Kidney epithelial cell (primary cell): ENCODE results near the gene EPAS1. TPM values are rescaled to one million over a fixed set of nuclear protein-coding genes. Genes with fewer than 3 reads are reported as not detected.

Source experiments
- DNase-seq: peaks from one replicate; pipeline ENCODE4 v3.0.0-alpha.2; 2010; ENCODE audit warnings: low read depth
- H3K27me3 ChIP-seq: 2 replicates; pipeline ENCODE4 v1.6.0; 2011; ENCODE audit warnings: low read length; ENCODE audit not compliant: control insufficient read depth, insufficient read depth
- H3K36me3 ChIP-seq: 2 replicates; pipeline ENCODE4 v1.5.1; 2011; ENCODE audit warnings: low read length; ENCODE audit not compliant: control insufficient read depth, insufficient read depth
- H3K4me3 ChIP-seq: 2 replicates; pipeline ENCODE4 v1.5.1; 2011; ENCODE audit warnings: low read depth, mild to moderate bottlenecking, control low read depth, low read length
- CTCF ChIP-seq: IDR thresholded peaks from 2 replicates; pipeline ENCODE4 v1.5.1; 2011; ENCODE audit warnings: mild to moderate bottlenecking, moderate library complexity, low read length, control low read depth, inconsistent platforms; ENCODE audit not compliant: insufficient read depth, poor library complexity, severe bottlenecking
- total RNA-seq: library from RNA; depleted of rRNA; stranded (reverse); fragments of >200 nt; gene quantifications from 2 replicates; pipeline ENCODE4 v1.2.3, GENCODE V29; 2015

EPAS1 gene
- total RNA-seq, 1 donor from 2014 or later: 94.3 TPM

DNA sequence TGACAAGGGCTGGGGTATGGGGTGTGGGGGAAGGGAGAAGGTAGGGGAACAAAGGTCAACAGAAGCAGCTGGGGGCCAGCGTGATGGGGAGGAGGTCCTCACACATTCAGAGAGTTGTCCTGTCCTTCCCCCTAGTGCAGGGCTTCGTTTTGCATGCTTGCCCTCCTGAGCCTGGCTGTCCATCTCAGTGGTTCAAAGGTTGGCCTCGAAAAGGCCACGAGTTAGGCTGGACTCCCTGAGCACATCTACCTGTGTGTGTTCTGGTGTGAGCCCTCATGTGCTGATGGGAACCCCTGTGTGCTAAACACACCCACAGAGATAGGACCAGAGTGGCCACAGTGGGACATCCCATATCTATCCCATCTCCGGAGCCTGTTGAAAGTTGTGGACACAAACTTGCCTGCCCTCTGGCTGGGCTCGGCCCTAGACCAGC lies 51.9 kb downstream of the EPAS1 start:
- no peaks in the 10 kb centered on the region for H3K27me3 ChIP-seq
- TF ChIP-seq CTCF: no peak
- H3K4me3 ChIP-seq: no peak overlapping the region
- H3K36me3 ChIP-seq: no peaks in the 10 kb centered on the region
- DNase-seq: no peak

- Histone ChIP-seq H3K4me3 (no peak overlapping the region), H3K27me3 (no peaks in the 10 kb centered on the region), H3K36me3 (no peaks in the 10 kb centered on the region)
- TF ChIP-seq CTCF: no peak
- no peak for DNase-seq
Observed at GRCh38 chr2:46350029-46350689, 53.0 kb downstream of the EPAS1 start.

- TF ChIP-seq CTCF: no peak
- no peak for DNase-seq
- no peaks in the 10 kb centered on the region for H3K27me3 ChIP-seq
- no peaks in the 10 kb centered on the region for H3K36me3 ChIP-seq
- no peak overlapping the region for H3K4me3 ChIP-seq
Observed at GRCh38 chr2:46351098-46351749, 54.0 kb downstream of the EPAS1 start.

DNA sequence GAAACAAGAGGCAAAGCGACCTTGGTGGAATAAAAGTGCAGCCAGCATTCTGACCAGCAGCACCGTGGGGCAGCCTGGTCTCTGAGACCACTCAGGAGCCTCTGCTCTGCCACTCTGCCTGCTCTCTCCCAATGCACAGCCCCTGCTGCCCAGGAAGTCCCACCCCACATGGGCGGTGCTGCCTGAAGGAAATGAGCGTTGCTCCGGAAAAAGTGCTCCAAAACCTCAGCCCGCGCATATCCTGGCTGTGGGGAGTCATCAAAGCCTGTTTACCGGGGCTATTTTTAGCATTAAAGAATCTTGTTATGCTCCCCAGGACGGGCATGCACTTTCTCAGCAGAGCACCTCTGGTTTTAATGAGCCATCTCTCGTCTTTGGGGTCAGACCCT lies 54.5 kb downstream of the EPAS1 start:
- Histone ChIP-seq H3K4me3 (no peak overlapping the region), H3K27me3 (no peaks in the 10 kb centered on the region), H3K36me3 (no peaks in the 10 kb centered on the region)
- TF ChIP-seq CTCF: no peak
- no peak for DNase-seq

GRCh38 chr2:46352621-46353020 lies 55.4 kb downstream of the EPAS1 start:
- H3K27me3 ChIP-seq: no peaks in the 10 kb centered on the region

More at GRCh38 chr2:46352621-46353020, 55.4 kb downstream of the EPAS1 start:
- TF ChIP-seq CTCF: no peak
- no peak overlapping the region for H3K4me3 ChIP-seq
- DNase-seq: no peak
- H3K36me3 ChIP-seq: no peaks in the 10 kb centered on the region
